Esophagus muscularis mucosa (tissue), 4 donors: ENCODE data around the gene ATP2B2. TPM values are rescaled to one million over a fixed set of nuclear protein-coding genes. Genes with fewer than 3 reads are reported as not detected.

Experiments used
- DNase-seq: peaks from one replicate; pipeline ENCODE4 v3.0.0-alpha.2; 2017; ENCODE audit errors: extremely low spot score
- H3K27ac ChIP-seq, 4 donors: fragments of 200-600 bp; sonication (generic); replicated peaks in 1 of 4; 1 replicate in 3 of 4; 2 replicates in 1 of 4; pipeline ENCODE4 v1.5.1; 2016 to 2019; ENCODE audit warnings: mild to moderate bottlenecking in 1 of 4
- H3K27me3 ChIP-seq, 4 donors: fragments of 200-600 bp; sonication (generic); one replicate each; pipeline versions ENCODE4 v1.5.1 to v1.6.0; 2016 to 2019
- H3K36me3 ChIP-seq, 4 donors: fragments of 200-600 bp; sonication (generic); one replicate each; pipeline ENCODE4 v1.5.1; 2016 to 2019
- H3K4me1 ChIP-seq, 4 donors: fragments of 200-600 bp; sonication (generic); one replicate each; pipeline ENCODE4 v1.5.1; 2016 to 2019
- H3K4me3 ChIP-seq, 4 donors: fragments of 200-600 bp; sonication (generic); 1 replicate in 2 of 4; 2 replicates in 2 of 4; pipeline ENCODE4 v1.5.1; 2016 to 2019; ENCODE audit warnings: mild to moderate bottlenecking in 4 of 4, moderate library complexity in 1 of 4
- H3K9me3 ChIP-seq, 4 donors: fragments of 200-600 bp; sonication (generic); 1 replicate in 3 of 4; 2 replicates in 1 of 4; pipeline ENCODE4 v1.5.1; 2016 to 2019
- CTCF ChIP-seq, 3 experiments: fragments of 200-600 bp in 2 of 3; fragments of 450-650 bp in 1 of 3; sonication (generic) in 2 of 3; IDR thresholded peaks; one replicate each; pipeline ENCODE4 v1.5.1; 2017 to 2019; ENCODE audit warnings: antibody characterized with exemption in 3 of 3, mild to moderate bottlenecking in 2 of 3, moderate library complexity in 1 of 3
- EP300 ChIP-seq: sonication (generic); formaldehyde crosslinking; IDR thresholded peaks from one replicate; pipeline ENCODE4 v1.6.1; 2017; ENCODE audit warnings: antibody characterized with exemption
- POLR2A ChIP-seq: fragments of 450-650 bp; IDR thresholded peaks from one replicate; pipeline ENCODE4 v1.6.1; 2017; ENCODE audit warnings: antibody characterized with exemption, moderate library complexity, mild to moderate bottlenecking, low read depth
- POLR2AphosphoS5 ChIP-seq, 2 donors: sonication (generic); formaldehyde crosslinking; IDR thresholded peaks; one replicate each; pipeline ENCODE4 v1.6.1; 2017; ENCODE audit warnings: antibody characterized with exemption in 2 of 2
- WGBS: methylation state at CpG from one replicate; pipeline ENCODE4 v1.1.5; 2018; 5-methylcytosine and 5-hydroxymethylcytosine counted together
- intact Hi-C: fragments of 100-400 bp; cut with DNase I; formaldehyde crosslinking; loops from one replicate; pipeline ENCODE4 v1.15.1; 2023
- total RNA-seq, 4 donors: library from RNA; depleted of rRNA; stranded (reverse); fragments of >200 nt; gene quantifications; one replicate each; pipeline versions ENCODE4 v1.1.0 to v1.2.1, GENCODE V29; 2016

ATP2B2 gene
- total RNA-seq, 4 donors from 2014 or later, result under 0.01 to 0.75 (median 0.39) TPM

GRCh38 chr3:10390641-10391373 lies 114.6 kb downstream of the ATP2B2 start:
- DNase-seq, result no peak
- Histone ChIP-seq H3K27me3 (peaks cover 0 to 6% (median 0%) of the 10 kb centered on the region in 4 donors), H3K27ac (no peak overlapping the region), H3K36me3 (no peaks in the 10 kb centered on the region), H3K9me3 (peaks cover 0 to 39% (median 34%) of the 10 kb centered on the region in 4 donors), H3K4me1 (no peaks in the 10 kb centered on the region), H3K4me3 (no peak overlapping the region)
- 81% methylated on average over 6 of the region's 7 CpGs for WGBS
- TF ChIP-seq POLR2AphosphoS5 (IDR thresholded peaks at IDR 0.05), result no peak
- TF ChIP-seq EP300, result no peak
- no peak for TF ChIP-seq POLR2A
- TF ChIP-seq CTCF (IDR thresholded peaks at IDR 0.05), result no peak
- intact Hi-C loops, result no loop called here

GRCh38 chr3:10389995-10390394 lies 115.4 kb downstream of the ATP2B2 start:
- no peak for TF ChIP-seq POLR2AphosphoS5 (IDR thresholded peaks at IDR 0.05)
- no peak for TF ChIP-seq CTCF (IDR thresholded peaks at IDR 0.05)
- TF ChIP-seq POLR2A, result no peak
- TF ChIP-seq EP300, result no peak
- intact Hi-C loops, result no loop called here
- Histone ChIP-seq H3K4me3 (no peak overlapping the region), H3K9me3 (peaks cover 0 to 39% (median 34%) of the 10 kb centered on the region in 4 donors), H3K36me3 (no peaks in the 10 kb centered on the region), H3K27ac (no peak overlapping the region), H3K4me1 (no peaks in the 10 kb centered on the region), H3K27me3 (peaks cover 0 to 6% (median 0%) of the 10 kb centered on the region in 4 donors)
- 56% methylated on average over 2 of the region's 2 CpGs for WGBS
- no peak for DNase-seq

- WGBS, result 46% methylated on average over 1 of the region's 1 CpG
These were observed 116.0 kb downstream of the ATP2B2 start for GRCh38 chr3:10389339-10389738.

GRCh38 chr3:10387881-10388609 lies 117.3 kb downstream of the ATP2B2 start:
- WGBS, result 53% methylated on average over 6 of the region's 6 CpGs
- intact Hi-C loops, result no loop called here
- no peaks in the 10 kb centered on the region for H3K36me3 ChIP-seq

More at GRCh38 chr3:10389339-10389738, 116.0 kb downstream of the ATP2B2 start:
- Histone ChIP-seq H3K36me3 (no peaks in the 10 kb centered on the region), H3K4me3 (no peak overlapping the region), H3K9me3 (peaks cover 0 to 39% (median 34%) of the 10 kb centered on the region in 4 donors), H3K4me1 (no peaks in the 10 kb centered on the region), H3K27ac (no peak overlapping the region), H3K27me3 (peaks cover 0 to 13% (median 0%) of the 10 kb centered on the region in 4 donors)
- intact Hi-C loops, result no loop called here
- DNase-seq, result no peak
- TF ChIP-seq EP300 (no peak), POLR2AphosphoS5 (IDR thresholded peaks at IDR 0.05) (no peak)

More at GRCh38 chr3:10387881-10388609, 117.3 kb downstream of the ATP2B2 start:
- peaks cover 0 to 20% (median 0%) of the 10 kb centered on the region in 4 donors for H3K27me3 ChIP-seq
- TF ChIP-seq POLR2AphosphoS5 (IDR thresholded peaks at IDR 0.05), result no peak
- no peak for TF ChIP-seq POLR2A
- TF ChIP-seq CTCF (IDR thresholded peaks at IDR 0.05), result no peak
- no peak for TF ChIP-seq EP300
- H3K9me3 ChIP-seq, result peaks cover 0 to 39% (median 34%) of the 10 kb centered on the region in 4 donors
- no peak for DNase-seq
- no peak overlapping the region for H3K27ac ChIP-seq
- no peaks in the 10 kb centered on the region for H3K4me1 ChIP-seq
- no peak overlapping the region for H3K4me3 ChIP-seq
